HepG2 (cell line): ENCODE results near the gene VSIG10L2. TPM values are rescaled to one million over a fixed set of nuclear protein-coding genes. Genes with fewer than 3 reads are reported as not detected.
A peak's percentile ranks its signal among the peaks of the same experiment; 100 is the strongest.

Source experiments
- ATAC-seq: fragments of 200-7000 bp; cut with Tn5 transposase; 3 replicates; pipeline ENCODE4 v1.9.1; 2020; ENCODE audit warnings: mild to moderate bottlenecking, moderate library complexity
- BruUV-seq: library from RNA; stranded (reverse); fragments of 400-500 nt; replicated peaks from 2 replicates; lab custom pipeline; 2021; lab: Mats Ljungman, UMichigan
- CTCF ChIA-PET: fragments of 300-600 bp; formaldehyde crosslinking; extraction: SDS; loops from one replicate; lab custom pipeline; 2021; ENCODE audit warnings: low total read pairs, inconsistent platforms, low intra/inter-chr PET ratio; lab: Yijun Ruan, JAX
- POLR2A ChIA-PET: fragments of 350-600 bp; sonication (Branson Sonifier 250); formaldehyde crosslinking; loops from one replicate; lab custom pipeline; 2020; ENCODE audit warnings: antibody characterized with exemption, inconsistent platforms; lab: Yijun Ruan, JAX
- DNase-seq: peaks from one replicate; pipeline ENCODE4 v3.0.0-alpha.2; 2015; ENCODE audit warnings: low spot score
- FAIRE-seq: peaks from 3 replicates; lab custom pipeline; 2011; peaks lifted over from hg19 to GRCh38; lab: Jason Lieb, UNC
- H2AFZ ChIP-seq: one replicate; pipeline ENCODE4 v1.6.1; 2011; ENCODE audit warnings: low read length, inconsistent platforms
- H3K27ac ChIP-seq: fragments of 300-600 bp; 3 replicates; pipeline ENCODE4 v1.8.0; 2011; ENCODE audit warnings: mixed run types, mild to moderate bottlenecking, mixed read lengths, low read length, inconsistent platforms; ENCODE audit not compliant: insufficient read depth; ENCODE audit errors: extremely low read length
- H3K27me3 ChIP-seq, 2 experiments: fragments of 200-600 bp in 1 of 2; 2 replicates in 1 of 2; 3 replicates in 1 of 2; pipeline versions ENCODE4 v1.6.0 to v1.8.0; 2011; ENCODE audit warnings: low read length in 2 of 2, mild to moderate bottlenecking in 2 of 2, moderate library complexity in 2 of 2, inconsistent platforms in 1 of 2; ENCODE audit not compliant: insufficient read depth in 2 of 2, control insufficient read depth in 1 of 2
- H3K36me3 ChIP-seq, 2 experiments: fragments of 200-600 bp in 1 of 2; replicated peaks in 1 of 2; 2 replicates in 1 of 2; 3 replicates in 1 of 2; pipeline versions ENCODE4 v1.5.1 to v1.8.0; 2011; ENCODE audit warnings: low read length in 2 of 2, inconsistent platforms in 1 of 2; ENCODE audit not compliant: insufficient read depth in 2 of 2, control insufficient read depth in 1 of 2
- H3K4me1 ChIP-seq: 2 replicates; pipeline ENCODE4 v1.5.1; 2012; ENCODE audit warnings: low read length, inconsistent platforms; ENCODE audit not compliant: insufficient read depth
- H3K4me2 ChIP-seq: 2 replicates; pipeline ENCODE4 v1.6.0; 2011; ENCODE audit warnings: low read depth, low read length, inconsistent platforms
- H3K4me3 ChIP-seq, 3 experiments: fragments of 200-600 bp in 1 of 3; sonication (generic), shearing (Covaris generic) in 1 of 3; replicated peaks in 1 of 3; 2 replicates each; pipeline ENCODE4 v1.5.1; 2011 to 2016; ENCODE audit warnings: low read length in 3 of 3, inconsistent platforms in 2 of 3, low read depth in 2 of 3, mild to moderate bottlenecking in 2 of 3, control low read depth in 1 of 3, mixed read lengths in 1 of 3; ENCODE audit not compliant: insufficient read depth in 1 of 3
- H3K79me2 ChIP-seq: one replicate; pipeline ENCODE4 v1.6.1; 2011; ENCODE audit warnings: low read length, inconsistent platforms; ENCODE audit not compliant: insufficient read depth
- H3K9ac ChIP-seq: 2 replicates; pipeline ENCODE4 v1.6.0; 2011; ENCODE audit warnings: mild to moderate bottlenecking, low read depth, low read length, inconsistent platforms; ENCODE audit not compliant: insufficient read depth
- H3K9me3 ChIP-seq: 2 replicates; pipeline ENCODE4 v1.5.1; 2012; ENCODE audit warnings: mild to moderate bottlenecking, low read length
- H4K20me1 ChIP-seq: 2 replicates; pipeline ENCODE4 v1.6.0; 2011; ENCODE audit warnings: inconsistent platforms, mild to moderate bottlenecking, low read length, moderate library complexity; ENCODE audit not compliant: insufficient read depth
- BCL6 ChIP-seq: IDR thresholded peaks from 2 replicates; pipeline ENCODE4 v1.6.1; 2016; ENCODE audit warnings: missing genetic modification reagents, missing compliant biosample characterization
- FOXJ3 ChIP-seq: sonication (generic); formaldehyde crosslinking; IDR thresholded peaks from 2 replicates; pipeline ENCODE4 v1.4.0; 2020; ENCODE audit warnings: missing genetic modification reagents, mild to moderate bottlenecking, borderline replicate concordance
- GLI4 ChIP-seq: sonication (generic); formaldehyde crosslinking; IDR thresholded peaks from 2 replicates; pipeline ENCODE4 v1.5.1; 2020; ENCODE audit warnings: missing genetic modification reagents, mild to moderate bottlenecking, moderate library complexity, borderline replicate concordance
- ISX ChIP-seq: sonication (generic); formaldehyde crosslinking; conservative IDR thresholded peaks from 2 replicates; pipeline ENCODE4 v1.5.0; 2020; ENCODE audit warnings: missing genetic modification reagents
- KDM5B ChIP-seq: sonication (generic); formaldehyde crosslinking; IDR thresholded peaks from 2 replicates; pipeline ENCODE4 v1.4.0; 2020; ENCODE audit warnings: missing genetic modification reagents, mild to moderate bottlenecking, borderline replicate concordance
- RARA ChIP-seq: IDR thresholded peaks from 2 replicates; pipeline ENCODE4 v1.6.1; 2016; ENCODE audit warnings: missing genetic modification reagents, missing compliant biosample characterization
- ZNF44 ChIP-seq: sonication (generic); formaldehyde crosslinking; IDR thresholded peaks from 2 replicates; pipeline ENCODE4 v1.5.1; 2020; ENCODE audit warnings: mild to moderate bottlenecking, missing genetic modification reagents
- ZNF777 ChIP-seq: sonication (generic); formaldehyde crosslinking; IDR thresholded peaks from 2 replicates; pipeline ENCODE4 v1.4.0; 2020; ENCODE audit warnings: missing genetic modification reagents
- WGBS: methylation state at CpG from one replicate; pipeline ENCODE4 v1.1.6; 2017; ENCODE audit warnings: low lambda C conversion rate; 5-methylcytosine and 5-hydroxymethylcytosine counted together
- in situ Hi-C: cut with HindIII; loops from 2 replicates; pipeline ENCODE4 v1.10.0; 2017; ENCODE audit warnings: low pct_unique_long_range_greater_than_20kb; ENCODE audit not compliant: extremely low pct_ligation_motif_present
- intact Hi-C: fragments of 100-400 bp; cut with micrococcal nuclease; formaldehyde crosslinking; loops from one replicate; pipeline ENCODE4 v1.10.0; 2022; ENCODE audit not compliant: unreplicated experiment
- polyA plus RNA-seq, 8 experiments: library from polyadenylated mRNA; depleted of rRNA in 3 of 8; stranded (reverse) in 7 of 8; unstranded in 1 of 8; fragments of >200 nt; fragmentation: Illumina TruSeq in 4 of 8; extraction: Trizol in 4 of 8; gene quantifications; 2 replicates each; pipeline versions ENCODE4 v1.2.1 to v1.2.3, GENCODE V29; 2011 to 2016; ENCODE audit warnings: low read depth in 4 of 8, missing spikeins in 1 of 8, mixed read lengths in 1 of 8; ENCODE audit not compliant: insufficient read depth in 1 of 8
- total RNA-seq, 5 experiments: library from RNA; depleted of rRNA; stranded (reverse); fragments of >200 nt; fragmentation: Illumina TruSeq; extraction: Trizol; gene quantifications; 2 replicates each; pipeline ENCODE4 v1.2.3, GENCODE V29; 2016; ENCODE audit warnings: low read depth in 1 of 5
- TF ChIP-seq, protein P1 (sequence below): sonication (generic); formaldehyde crosslinking; conservative IDR thresholded peaks from 2 replicates; pipeline ENCODE4 v1.4.0; 2020; ENCODE audit warnings: mild to moderate bottlenecking, missing genetic modification reagents, moderate library complexity

VSIG10L2 gene
- total and polyA plus RNA-seq, 2 of the 13 experiments (the other 11 are each of a cell fraction or from before 2014, with no cell fraction given), result 0.21 TPM; not detected in 1

DNA sequence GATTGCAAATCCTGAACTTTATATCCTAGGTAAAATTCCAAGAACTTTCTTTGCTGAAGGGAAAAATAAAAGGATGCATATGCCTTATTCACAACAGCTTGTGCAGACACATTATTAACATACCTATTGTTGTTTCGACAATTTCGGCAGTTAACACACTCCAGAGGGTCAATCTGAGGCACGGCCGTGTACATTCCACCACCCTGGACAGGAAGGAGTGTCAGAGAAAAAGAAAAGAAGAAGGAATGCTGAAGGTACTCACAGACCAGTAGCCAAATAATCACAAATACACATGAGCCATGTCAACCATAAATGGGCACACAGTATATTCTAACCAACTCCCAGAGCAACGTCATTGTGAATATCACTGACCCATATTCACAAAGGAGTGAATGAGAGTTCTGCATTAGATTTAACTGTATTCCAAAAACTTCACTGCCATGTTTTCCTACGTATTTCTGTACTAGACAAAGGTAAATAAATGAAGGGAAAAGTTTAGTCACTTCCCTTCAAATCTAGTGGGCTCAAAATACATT is 32.4 kb downstream of the VSIG10L2 start (continued):
- TF ChIP-seq ZNF777 (CRISPR knock-in tag), result no peak
- TF ChIP-seq GLI4 (CRISPR knock-in tag), result no peak

DNA sequence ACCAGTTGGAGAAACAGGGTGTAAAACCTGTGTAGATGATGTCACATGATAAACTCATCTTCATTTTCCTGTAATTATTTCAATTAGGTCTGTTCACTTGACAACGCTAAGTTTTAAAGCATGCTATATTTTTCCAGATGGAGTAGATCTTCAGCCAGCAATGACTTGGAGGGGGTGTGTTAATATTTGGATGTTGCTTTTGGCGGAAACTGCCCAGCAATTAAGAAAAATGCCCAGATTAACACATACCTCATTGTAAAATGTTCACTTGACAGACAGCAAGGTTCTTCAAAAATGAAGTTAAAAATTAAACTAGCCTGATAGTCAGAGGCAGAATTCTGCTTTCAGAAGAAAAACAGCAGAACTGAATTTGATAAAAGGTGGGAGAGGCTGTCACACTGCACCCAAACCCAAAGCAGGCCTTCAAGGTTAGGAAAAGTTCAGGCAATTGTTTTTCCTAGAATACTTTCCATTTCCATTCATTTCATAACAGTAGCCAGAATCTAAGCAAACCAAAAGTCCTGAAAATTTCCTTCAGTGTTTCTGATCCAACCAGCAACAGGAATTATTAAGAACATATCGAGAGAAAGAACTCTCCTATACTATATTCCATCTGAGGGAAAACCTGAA is 33.0 kb downstream of the VSIG10L2 start:
- Histone ChIP-seq H3K4me1 (peaks cover 30% of the 10 kb centered on the region), H3K4me2 (no peak overlapping the region), H3K27me3 (no peaks in the 10 kb centered on the region), H2AFZ (no peak overlapping the region), H3K79me2 (no peaks in the 10 kb centered on the region), H3K36me3 (peaks cover 0 to 15% of the 10 kb centered on the region in 2 experiments; a peak in 4 of 5 replicates), H3K27ac (peak overlapping the region; percentile 4), H4K20me1 (no peaks in the 10 kb centered on the region), H3K4me3 (no peak overlapping the region), H3K9me3 (no peaks in the 10 kb centered on the region), H3K9ac (no peak overlapping the region)
- CTCF ChIA-PET, result no interaction called here
- no peak for DNase-seq
- TF ChIP-seq, protein P1, sequence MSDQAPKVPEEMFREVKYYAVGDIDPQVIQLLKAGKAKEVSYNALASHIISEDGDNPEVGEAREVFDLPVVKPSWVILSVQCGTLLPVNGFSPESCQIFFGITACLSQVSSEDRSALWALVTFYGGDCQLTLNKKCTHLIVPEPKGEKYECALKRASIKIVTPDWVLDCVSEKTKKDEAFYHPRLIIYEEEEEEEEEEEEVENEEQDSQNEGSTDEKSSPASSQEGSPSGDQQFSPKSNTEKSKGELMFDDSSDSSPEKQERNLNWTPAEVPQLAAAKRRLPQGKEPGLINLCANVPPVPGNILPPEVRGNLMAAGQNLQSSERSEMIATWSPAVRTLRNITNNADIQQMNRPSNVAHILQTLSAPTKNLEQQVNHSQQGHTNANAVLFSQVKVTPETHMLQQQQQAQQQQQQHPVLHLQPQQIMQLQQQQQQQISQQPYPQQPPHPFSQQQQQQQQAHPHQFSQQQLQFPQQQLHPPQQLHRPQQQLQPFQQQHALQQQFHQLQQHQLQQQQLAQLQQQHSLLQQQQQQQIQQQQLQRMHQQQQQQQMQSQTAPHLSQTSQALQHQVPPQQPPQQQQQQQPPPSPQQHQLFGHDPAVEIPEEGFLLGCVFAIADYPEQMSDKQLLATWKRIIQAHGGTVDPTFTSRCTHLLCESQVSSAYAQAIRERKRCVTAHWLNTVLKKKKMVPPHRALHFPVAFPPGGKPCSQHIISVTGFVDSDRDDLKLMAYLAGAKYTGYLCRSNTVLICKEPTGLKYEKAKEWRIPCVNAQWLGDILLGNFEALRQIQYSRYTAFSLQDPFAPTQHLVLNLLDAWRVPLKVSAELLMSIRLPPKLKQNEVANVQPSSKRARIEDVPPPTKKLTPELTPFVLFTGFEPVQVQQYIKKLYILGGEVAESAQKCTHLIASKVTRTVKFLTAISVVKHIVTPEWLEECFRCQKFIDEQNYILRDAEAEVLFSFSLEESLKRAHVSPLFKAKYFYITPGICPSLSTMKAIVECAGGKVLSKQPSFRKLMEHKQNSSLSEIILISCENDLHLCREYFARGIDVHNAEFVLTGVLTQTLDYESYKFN (CRISPR knock-in tag), result no peak
- no peak for TF ChIP-seq ZNF44 (CRISPR knock-in tag)
- TF ChIP-seq KDM5B (CRISPR knock-in tag), result no peak
- no peak for TF ChIP-seq FOXJ3 (CRISPR knock-in tag)
- no peak for TF ChIP-seq ISX (CRISPR knock-in tag)
- TF ChIP-seq RARA (CRISPR knock-in tag), result peak; percentile 27; the same call in 1 of the 2 replicates
- TF ChIP-seq BCL6 (CRISPR knock-in tag), result peak; percentile 59
- POLR2A ChIA-PET, result no interaction called here
- ATAC-seq, result no peak
- in situ Hi-C loops, result no loop called here
- no TSS peak for BruUV-seq
- intact Hi-C loops, result no loop called here
- WGBS, result 87% methylated on average over 3 of the region's 3 CpGs
- no peak for FAIRE-seq
